GM18520 (cell line): ENCODE measurements around the gene TUBB1.
"Not testable (repeated sequence)": the region's sequence is repeated elsewhere in the genome, so short reads cannot be mapped to it uniquely, and the experiment has no call there.

ENCODE experiments used
- ATAC-seq: cut with Tn5 transposase; IDR thresholded peaks from one replicate; pipeline ENCODE4 v1.9.1; 2021; ENCODE audit not compliant: unreplicated experiment

TUBB1 gene

DNA sequence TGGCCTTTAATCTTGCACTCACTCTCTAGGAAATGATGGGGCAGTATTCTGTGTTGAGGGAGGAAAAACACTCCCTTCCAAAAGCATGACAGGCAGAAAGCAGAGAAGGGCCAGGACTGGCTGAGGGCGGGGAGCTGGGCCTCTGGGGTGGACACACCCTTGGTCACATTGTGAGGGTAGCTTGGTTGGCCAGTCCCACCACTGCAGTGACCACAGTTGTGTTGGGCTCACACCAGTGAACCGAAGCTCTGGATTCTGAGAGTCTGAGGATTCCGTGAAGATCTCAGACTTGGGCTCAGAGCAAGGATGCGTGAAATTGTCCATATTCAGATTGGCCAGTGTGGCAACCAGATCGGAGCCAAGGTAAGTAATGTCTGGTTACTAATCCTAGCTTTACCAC is at the start of gene TUBB1:
Gene TUBB1, plus strand, starts transcription at position 213 of the 400 bp plus-strand sequence. Its CDS starts 94 bp downstream, at position 307.
- no peak for ATAC-seq

DNA sequence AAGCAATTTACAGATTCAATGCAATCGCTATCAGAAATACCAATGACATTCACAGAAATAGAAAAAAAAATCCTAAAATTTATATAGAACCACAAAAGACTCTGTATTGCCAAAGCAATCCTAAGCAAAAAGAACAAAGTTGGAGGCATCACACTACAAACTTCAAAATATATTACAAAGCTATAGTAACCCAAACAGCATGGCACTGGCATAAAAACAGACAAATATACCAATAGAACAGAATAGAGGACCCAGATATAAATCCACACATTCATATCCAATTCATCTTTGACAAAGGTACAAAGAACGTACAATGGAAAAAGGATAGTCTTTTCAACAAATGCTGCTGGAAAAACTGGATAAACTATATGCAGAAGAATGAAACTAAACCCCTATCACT is 49.8 kb upstream of the TUBB1 start:
- ATAC-seq, result no peak

DNA sequence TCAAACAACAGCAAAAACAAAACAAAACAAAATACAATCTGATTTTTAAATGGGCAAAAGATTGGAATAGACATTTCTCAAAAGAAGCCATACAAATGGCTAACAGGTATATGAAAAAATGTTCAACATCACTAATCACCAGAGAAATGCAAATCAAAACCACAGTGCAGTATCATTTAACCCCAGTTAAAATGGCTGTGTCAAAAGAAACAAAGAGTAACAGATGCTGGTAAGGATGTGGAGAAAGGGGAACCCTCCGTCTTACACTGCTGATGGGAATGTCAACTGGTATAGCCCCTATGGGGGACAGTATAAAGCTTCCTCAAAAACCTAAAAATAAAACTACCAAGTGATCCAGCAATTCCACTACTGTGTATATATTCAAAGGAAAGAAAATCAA is 49.1 kb upstream of the TUBB1 start:
- ATAC-seq, result peak; percentile 46

DNA sequence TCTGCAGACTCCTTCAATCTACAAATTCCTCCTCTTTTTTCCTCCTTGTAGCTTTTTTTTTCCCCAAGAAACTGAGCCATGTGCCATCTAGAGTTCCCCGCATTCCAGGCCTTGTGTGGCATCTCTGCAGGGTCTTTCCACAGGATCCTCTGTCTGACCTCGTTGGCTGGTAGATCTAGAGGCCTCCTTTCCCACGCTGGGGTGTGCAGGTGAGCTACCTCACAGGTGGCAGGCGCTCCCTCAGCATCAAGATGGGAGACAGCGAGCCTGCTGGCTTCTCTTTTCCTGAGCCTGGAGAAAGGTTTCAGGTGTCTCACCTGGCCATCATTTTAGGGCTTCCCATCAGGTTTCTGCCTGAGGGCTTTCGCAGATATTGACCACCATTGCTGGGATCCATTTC is 47.8 kb upstream of the TUBB1 start:
- no peak for ATAC-seq

DNA sequence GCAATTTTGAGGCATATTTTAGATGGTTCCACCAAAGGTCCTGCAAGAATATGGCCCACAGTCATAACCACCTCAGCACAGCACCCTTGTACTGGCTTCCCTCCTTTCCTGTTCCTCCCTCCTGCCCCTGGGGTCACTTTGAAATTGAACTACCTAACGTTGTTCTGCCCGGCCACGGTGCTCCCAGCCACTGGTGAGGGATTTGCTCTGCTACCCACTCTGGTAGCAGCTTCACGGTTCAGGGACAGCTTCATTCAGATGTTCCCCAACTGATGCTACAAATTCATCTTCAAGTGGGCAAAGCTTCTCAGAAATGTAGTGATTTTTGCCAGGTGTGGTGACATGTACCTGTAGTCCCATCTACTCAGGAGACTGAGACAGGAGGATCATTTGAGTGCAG is 46.0 kb upstream of the TUBB1 start:
- no peak for ATAC-seq

DNA sequence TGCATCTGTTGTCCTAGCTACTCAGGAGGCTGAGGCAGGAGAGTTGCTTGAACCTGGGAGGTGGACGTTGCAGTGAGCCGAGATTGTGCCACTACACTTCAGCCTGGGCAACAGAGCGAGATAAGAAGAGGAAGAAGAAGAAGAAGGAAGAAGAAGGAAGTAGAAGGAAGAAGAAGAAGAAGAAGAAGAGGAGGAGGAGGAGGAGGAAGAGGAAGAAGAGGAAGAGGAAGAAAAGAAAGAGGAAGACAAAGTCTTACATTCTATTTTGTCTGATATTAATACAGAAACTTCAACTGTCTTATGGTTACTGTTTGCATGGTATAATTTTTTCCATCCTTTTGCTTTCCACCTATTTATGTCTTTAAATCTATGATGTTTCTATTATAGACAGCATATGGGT is 45.4 kb upstream of the TUBB1 start:
- no peak for ATAC-seq

DNA sequence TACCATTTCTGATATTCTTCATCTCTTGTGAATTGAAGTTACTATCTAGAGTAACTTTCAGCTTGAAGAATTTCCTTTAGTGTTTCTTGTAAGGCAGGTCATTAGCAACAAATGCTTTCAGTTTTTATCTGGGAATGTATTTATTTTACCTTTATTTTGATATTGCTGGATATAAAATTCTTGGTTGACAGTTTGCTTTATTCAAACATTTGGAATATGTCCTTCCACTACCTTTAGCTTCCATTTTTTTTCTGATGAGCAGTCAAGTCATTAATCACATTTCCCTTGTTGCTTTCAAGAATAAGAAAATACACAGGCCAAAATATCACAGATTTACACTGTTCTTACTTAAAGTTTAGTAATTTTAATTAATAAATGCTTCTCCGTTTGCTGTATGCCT is 43.9 kb upstream of the TUBB1 start:
- ATAC-seq, result no peak

DNA sequence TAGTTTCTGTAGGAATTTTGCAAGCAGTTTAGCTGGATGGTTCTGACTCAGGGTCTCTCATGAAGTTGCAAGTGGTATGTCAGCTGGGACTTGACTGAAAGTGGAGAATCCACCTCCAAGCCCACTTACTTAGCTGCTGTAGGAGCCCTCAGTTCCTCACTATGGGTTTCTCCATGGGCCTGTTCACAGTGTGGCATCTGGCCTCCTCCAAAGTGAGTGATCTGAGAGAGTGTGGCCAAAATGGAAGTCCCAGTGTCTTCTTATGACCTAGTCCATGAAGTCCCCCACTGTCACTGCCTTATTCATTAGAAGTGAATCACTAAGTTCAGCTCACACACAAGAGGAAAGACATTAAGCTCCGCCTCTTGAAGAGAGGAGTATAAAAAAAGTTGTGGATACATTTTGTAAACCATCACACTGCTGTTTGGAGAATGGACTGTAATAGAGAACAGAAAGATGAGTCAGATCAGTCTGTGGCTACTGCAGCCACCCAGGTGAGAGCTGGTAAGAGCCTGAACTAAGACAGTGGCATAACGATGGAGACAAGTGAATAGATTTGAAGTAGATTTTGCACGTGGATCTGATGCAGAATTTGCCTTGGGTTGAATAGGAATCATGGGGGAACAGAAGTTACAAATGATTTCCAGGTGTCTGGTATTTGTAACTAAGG is 43.0 kb upstream of the TUBB1 start:
- no peak for ATAC-seq

DNA sequence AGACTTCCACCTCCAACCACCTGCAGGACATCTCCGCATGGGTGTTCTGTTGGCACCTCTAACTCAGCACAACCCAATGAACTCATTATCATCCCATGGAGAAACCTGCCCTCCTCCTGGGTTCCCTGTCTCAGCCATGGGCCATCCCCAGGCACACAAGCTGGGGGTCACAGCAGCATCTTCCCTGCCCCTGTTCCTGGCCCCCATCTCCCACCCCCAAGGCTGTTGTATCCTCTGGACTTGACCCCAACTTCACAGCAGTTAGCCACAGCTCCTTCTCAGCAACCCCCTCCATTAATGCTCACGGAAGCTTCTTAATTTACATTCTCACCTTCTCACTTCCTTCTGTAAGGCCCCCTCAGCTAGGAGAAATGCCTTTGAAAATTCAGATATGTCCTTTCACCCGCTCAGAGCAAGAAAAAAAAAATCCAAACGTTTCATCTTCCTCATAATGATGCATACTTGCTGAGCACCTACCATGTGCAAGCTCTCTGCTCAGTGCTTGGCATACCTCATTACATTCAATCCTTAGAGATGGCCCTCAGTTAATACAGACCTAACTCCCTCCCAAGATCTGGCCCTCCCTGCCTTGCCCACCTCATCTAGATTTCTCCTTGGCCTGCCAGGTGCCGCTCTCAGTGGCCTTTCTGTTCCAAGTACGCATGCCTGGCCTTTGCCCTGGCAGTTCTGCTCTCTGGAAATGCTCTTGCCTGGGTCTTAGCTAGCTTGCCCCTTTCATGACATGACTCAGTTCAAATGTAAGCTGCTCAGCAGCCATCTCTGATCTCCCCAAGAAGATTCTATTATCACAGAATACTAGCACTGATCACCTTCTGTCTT is 40.7 kb upstream of the TUBB1 start:
- ATAC-seq, result no peak

DNA sequence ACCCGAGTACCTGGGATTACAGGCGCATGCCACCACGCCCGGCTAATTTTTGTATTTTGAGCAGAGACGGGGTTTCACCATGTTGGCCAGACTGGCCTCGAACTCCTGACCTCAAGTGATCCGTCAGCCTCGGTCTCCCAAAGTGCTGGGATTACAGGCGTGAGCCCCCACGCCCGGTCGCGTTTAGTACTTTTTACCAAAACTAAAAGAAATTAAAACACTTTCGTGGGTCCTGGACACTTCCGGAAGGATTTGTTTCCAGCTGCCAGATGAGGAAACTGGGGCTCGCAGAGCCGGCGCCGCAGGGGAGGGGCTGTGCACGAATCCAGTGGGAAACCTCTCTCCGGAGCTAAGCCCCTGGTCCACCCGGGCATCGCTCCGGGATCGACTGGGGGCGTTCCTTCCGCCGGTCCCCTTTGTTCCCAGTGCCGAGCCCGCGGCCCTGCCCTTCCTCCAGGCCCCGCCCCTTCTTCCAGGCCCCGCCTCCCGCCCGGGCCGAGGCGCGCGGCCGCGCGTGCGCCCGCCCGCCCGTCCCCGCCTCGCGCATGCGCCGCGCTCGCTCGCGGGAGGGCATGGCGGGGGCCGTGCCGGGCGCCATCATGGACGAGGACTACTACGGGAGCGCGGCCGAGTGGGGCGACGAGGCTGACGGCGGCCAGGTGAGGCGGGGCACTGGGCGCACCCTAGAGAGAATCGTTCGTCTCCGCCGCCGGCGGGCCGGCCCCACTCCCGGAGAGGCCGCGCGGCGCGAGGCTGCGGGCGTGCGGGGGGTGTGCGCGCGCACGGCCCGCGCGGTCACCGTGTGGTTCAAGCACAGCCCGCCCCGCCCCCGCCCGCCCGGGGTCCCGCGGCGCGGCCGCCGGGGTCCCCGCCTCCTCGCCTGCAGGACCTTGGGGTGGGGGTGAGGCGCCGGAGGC is 38.3 kb upstream of the TUBB1 start, which contains the start of gene NELFCD:
Gene NELFCD, plus strand, starts transcription at position 546 of the 917 bp plus-strand sequence. Its CDS starts 54 bp downstream, at position 600.
- ATAC-seq, result peak; percentile 64

DNA sequence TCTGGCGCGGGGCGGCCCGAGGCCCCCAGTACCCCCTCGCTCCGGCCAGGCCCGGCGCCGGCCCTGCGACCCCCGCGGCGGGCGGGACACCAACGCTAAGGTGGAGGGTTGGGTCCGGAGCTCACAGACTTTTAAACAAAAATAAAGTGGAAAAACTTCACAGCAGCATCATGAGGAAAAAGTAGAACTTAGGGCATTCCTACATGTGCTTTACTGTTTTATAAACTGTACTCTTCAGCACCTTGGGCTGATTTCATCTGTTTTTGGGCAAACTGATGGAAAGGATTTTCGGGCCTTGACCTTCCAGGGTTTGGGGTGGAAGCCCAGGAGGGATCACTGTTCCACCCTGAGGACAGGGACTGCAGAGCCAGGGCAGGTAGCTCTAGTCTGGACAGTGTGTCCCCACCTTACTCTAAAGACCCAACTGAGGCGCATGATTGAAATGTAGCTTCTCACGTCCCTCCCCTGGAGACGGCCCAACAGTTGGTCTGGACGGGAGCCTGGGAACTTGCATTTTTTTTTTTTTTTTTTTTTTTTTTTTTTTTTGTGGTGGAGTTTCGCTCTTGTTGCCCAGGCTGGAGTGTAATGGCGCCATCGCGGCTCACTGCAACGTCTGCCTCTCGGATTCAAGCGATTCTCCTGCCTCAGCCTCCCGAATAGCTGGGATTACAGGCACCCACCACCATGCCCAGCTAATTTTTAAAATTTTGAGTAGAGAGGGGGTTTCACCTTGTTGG is 37.4 kb upstream of the TUBB1 start:
- ATAC-seq, result no peak

DNA sequence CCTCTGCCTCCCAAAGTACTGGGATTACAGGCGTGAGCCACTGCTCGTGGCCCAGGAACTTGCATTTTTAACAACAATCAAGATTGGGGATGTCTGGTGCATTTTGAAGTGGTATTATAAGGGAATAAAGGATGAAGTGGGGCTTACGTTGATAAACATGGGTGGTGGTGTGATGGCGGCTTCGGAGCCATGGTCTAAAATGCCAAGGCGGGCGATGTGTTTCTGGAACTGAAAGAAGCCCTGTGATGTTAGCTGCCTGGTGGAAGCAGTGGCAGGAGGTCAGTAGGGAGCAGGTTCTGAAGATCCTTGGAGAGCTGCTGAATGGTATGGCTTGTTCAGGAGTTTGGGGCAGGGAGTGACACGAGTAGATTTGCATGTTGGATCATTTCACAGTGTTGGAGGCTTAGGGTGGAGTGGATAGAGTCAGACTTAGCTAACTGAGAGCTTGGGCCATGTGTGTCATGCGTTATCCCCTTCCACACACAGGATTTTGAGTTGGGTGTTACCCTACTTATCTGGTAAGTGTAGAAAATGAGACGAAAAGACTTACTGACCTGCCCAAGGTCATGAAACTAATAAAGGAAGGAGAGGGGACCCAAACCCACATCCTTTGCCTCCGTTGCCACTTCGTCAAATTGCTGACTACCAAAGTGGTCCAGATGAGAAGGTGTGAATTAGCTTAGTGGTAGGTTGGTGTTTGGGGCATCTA is 36.7 kb upstream of the TUBB1 start:
- ATAC-seq, result no peak

DNA sequence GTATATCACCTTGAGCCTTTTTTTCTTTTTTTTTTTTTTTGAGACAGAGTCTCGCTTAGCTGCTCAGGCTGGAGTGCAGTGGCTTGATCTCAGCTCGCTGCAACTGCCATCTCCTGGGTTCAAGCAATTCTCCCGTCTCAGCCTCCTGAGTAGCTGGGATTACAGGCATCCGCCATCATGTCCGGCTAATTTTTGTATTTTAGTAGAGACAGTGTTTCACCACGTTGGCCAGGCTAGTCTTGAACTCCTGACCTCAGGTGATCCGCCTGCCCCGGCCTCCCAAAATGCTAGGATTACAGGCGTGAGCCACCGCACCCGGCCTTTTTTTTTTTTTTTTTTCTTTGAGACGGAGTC is 36.1 kb upstream of the TUBB1 start:
- ATAC-seq, result not testable (repeated sequence)

DNA sequence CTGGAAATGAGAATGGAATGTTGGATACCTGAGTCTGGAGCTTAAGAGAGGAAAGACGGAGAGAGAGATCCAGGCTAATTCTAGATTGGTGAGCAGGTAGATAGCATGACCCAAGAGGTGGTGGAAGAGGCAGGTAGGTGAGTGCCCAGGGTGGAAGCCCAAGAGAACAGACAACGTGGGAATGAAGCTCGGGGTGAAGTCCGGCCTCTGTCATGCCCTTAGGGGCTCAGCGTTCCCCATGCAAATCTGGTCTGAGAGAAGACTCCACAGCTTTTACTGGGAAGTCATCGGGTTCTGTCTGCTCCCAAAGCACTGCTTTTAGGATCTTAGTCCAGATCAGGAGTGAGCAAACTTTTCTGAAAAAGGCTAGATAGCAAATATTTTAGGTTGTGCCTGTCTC is 34.5 kb upstream of the TUBB1 start:
- no peak for ATAC-seq

DNA sequence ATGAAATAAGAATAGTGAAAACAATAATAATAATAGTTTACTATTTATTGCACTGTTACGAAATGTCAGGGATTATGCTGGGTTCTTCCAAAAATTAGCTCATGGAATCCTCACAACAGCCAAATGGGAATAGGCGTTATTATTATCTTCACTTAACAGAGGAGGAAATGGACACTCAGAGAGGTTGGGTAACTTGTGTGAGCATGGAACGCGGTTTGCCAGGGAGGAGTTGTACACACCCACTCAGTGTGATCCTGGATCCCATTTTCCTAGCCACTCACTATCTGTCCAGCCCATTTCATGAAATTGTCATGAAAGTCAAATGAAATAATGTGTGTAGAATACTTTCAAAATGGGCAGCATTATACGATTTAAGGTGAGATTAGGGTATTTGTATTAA is 33.6 kb upstream of the TUBB1 start:
- no peak for ATAC-seq

DNA sequence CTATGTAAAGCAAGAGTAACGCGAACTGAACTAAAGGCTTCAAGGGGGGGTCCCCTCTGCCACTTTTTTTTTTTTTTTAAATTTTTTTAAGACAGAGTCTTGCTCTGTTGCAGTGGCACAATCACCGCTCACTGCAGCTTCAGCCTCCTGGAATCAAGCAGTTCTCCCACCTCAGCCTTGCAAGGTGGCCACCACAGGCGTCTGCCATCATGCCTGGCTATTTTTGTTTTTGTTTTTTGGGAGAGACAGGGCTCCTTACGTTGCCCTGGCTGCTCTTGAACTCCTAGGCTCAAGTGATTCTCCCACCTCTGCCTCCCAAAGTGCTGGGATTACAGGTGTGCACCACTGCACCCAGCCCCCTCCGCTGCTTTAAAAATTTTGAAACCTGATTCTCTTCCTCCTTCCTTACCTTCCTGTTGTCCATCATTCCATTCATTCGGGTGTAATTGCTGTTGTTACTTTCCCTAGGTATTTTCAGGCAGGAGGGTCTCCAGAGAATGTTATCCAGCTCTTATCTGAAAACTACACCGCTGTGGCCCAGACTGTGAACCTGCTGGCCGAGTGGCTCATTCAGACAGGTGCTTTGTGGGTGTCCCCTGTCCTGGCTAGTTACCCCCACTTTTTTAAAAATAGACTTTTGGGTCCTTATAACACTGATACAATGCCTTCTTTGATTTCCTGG is 32.8 kb upstream of the TUBB1 start:
- no peak for ATAC-seq

DNA sequence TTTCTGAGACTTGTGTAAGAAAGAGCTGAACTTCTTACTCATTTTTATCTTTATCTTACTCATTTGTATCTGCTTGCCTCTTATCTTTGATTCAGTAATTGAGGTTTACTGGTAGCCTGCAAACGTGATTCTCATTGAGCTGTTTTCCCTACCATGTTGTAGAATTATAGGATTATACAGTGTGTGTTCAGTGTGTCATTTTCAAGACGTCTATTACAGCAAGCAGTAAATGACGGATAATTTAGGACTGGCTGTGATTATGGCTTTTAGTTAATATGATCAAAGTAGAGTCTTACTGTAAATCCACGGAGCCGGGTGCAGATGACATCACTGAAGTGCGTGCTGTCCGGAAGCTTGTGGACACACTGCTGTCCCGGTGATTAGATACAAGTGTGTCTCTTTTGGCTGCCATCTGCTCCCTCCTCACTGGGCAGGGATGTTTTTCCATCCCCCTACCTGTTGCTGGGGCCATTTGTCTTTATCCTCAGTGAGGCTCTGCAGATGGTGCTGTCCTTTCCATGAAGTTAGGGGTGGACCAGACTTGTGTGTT is 32.2 kb upstream of the TUBB1 start:
- no peak for ATAC-seq

DNA sequence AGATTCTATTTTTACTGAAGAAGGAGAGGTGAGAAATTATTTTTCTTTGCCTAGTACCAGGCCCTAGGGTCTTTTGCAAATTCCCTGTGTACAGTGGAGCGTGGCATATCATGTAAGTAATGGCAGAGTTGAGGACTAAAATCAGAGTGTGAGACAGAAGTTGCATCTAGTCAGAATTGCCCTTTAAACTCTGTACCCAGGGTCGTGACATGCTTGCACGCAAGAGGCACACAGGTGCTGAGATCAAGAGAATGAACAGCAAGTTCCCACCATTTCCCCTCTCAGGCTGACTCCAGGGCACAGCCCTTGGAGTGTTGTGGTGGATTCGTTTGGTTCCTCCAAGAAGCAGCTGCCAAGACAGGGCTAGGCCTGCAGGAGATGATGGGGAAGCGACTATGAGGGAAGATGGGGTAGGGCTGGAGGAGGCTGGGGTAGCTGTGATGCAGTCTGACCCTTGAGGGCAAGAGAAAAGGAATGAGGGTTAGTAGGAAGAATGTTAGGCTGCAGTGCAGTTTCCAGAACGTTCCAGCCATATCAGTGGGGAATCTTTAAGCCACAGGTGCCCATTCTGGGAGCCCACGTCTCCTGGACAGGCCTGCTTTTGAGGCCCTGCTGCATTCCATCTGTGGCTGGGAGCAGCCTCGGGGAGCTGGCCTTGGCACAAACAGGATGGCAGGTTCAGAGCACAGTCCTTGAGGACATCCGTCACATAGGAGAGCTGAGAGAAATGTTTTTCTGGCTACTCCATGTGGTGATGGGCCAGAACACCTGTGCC is 31.3 kb upstream of the TUBB1 start:
- ATAC-seq, result no peak

DNA sequence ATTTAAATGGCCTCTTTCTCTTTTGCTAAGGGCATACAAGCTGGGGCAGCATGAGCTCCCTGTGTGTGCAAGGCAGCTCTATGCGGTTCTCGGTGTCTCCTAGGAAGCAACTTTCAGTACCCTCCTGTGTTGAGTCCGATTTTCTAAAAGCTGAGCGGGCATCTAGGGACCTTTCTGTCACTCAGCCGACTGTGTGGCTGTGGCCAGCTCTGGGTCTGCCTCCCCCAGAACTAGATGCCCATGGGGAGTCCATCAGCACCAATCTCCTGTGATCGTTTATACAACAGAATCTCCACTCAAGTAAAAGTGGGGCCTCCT is 30.7 kb upstream of the TUBB1 start:
- no peak for ATAC-seq
